ENCODE data around the gene POLR2J. TPM values are rescaled to one million over a fixed set of nuclear protein-coding genes. Genes with fewer than 3 reads are reported as not detected.
"Not testable (repeated sequence)": the region's sequence is repeated elsewhere in the genome, so short reads cannot be mapped to it uniquely, and the experiment has no call there.

The POLR2J gene
- 48.1 TPM for total RNA-seq (ENCODE audit: unreplicated experiment)
- long read RNA-seq, transcript POLR2J-201 (4 exons, 932 nt): major isoform, 41 of 50 reads
- long read RNA-seq, partial matches to known transcripts: 3 of 50 reads
- long read RNA-seq, other reads (novel, unspliced or antisense): 6 of 50 reads

GRCh38 chr7:102478314-102479208 is at the start of gene POLR2J:
Gene POLR2J (minus strand): TSS chr7:102478922. CDS start chr7:102478860, 62 bp downstream.
- H3K27ac Mint-ChIP-seq (ENCODE audit: unreplicated experiment); H3K9me3 Mint-ChIP-seq (ENCODE audit: unreplicated experiment); H3K4me1 Mint-ChIP-seq (ENCODE audit: unreplicated experiment); H3K27me3 Mint-ChIP-seq (ENCODE audit: unreplicated experiment); H3K36me3 Mint-ChIP-seq (ENCODE audit: low read depth, unreplicated experiment): not testable (repeated sequence)
- peak; percentile 80 for DNase-seq (ENCODE audit: low spot score)
- peak within 1 kb of the TSS; percentile 89 for H3K4me3 Mint-ChIP-seq (ENCODE audit: unreplicated experiment)

- H3K27me3 Mint-ChIP-seq (ENCODE audit: unreplicated experiment); H3K9me3 Mint-ChIP-seq (ENCODE audit: unreplicated experiment); H3K4me3 Mint-ChIP-seq (ENCODE audit: unreplicated experiment); H3K4me1 Mint-ChIP-seq (ENCODE audit: unreplicated experiment); DNase-seq (ENCODE audit: low spot score); H3K27ac Mint-ChIP-seq (ENCODE audit: unreplicated experiment); H3K36me3 Mint-ChIP-seq (ENCODE audit: low read depth, unreplicated experiment): not testable (repeated sequence)
Measured at GRCh38 chr7:102527822-102528793, 49.4 kb upstream of the POLR2J start.

DNA sequence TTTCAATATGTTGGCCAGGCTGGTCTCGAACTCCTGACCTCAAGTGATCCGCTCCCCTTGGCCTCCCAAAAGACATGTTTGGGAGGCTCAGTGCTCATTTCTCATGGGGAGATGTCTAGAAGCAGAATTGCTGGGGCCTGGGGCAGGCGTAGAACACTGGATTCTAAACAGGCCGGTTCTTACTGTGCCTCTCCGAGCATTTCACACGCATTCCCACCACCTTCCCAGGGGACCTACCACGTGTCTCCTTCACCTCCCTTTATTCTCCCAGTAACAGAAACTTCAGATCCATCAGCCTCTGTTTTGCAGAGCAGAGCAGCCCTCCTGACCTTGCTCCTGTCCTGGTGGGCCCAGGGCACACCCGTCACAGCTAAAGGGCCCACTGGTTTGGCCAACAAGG is 48.5 kb upstream of the POLR2J start:
- not testable (repeated sequence) for H3K4me1 Mint-ChIP-seq (ENCODE audit: unreplicated experiment); H3K27me3 Mint-ChIP-seq (ENCODE audit: unreplicated experiment); DNase-seq (ENCODE audit: low spot score); H3K36me3 Mint-ChIP-seq (ENCODE audit: low read depth, unreplicated experiment); H3K4me3 Mint-ChIP-seq (ENCODE audit: unreplicated experiment); H3K9me3 Mint-ChIP-seq (ENCODE audit: unreplicated experiment); H3K27ac Mint-ChIP-seq (ENCODE audit: unreplicated experiment)

GRCh38 chr7:102524803-102525202 is 46.1 kb upstream of the POLR2J start:
- not testable (repeated sequence) for H3K36me3 Mint-ChIP-seq (ENCODE audit: low read depth, unreplicated experiment); DNase-seq (ENCODE audit: low spot score); H3K27ac Mint-ChIP-seq (ENCODE audit: unreplicated experiment); H3K9me3 Mint-ChIP-seq (ENCODE audit: unreplicated experiment); H3K4me3 Mint-ChIP-seq (ENCODE audit: unreplicated experiment); H3K4me1 Mint-ChIP-seq (ENCODE audit: unreplicated experiment); H3K27me3 Mint-ChIP-seq (ENCODE audit: unreplicated experiment)

- not testable (repeated sequence) for H3K9me3 Mint-ChIP-seq (ENCODE audit: unreplicated experiment); DNase-seq (ENCODE audit: low spot score); H3K4me1 Mint-ChIP-seq (ENCODE audit: unreplicated experiment); H3K36me3 Mint-ChIP-seq (ENCODE audit: low read depth, unreplicated experiment); H3K27ac Mint-ChIP-seq (ENCODE audit: unreplicated experiment); H3K27me3 Mint-ChIP-seq (ENCODE audit: unreplicated experiment); H3K4me3 Mint-ChIP-seq (ENCODE audit: unreplicated experiment)
Measured at GRCh38 chr7:102520797-102521196, 42.1 kb upstream of the POLR2J start.

- not testable (repeated sequence) for H3K9me3 Mint-ChIP-seq (ENCODE audit: unreplicated experiment); H3K27me3 Mint-ChIP-seq (ENCODE audit: unreplicated experiment); DNase-seq (ENCODE audit: low spot score); H3K4me3 Mint-ChIP-seq (ENCODE audit: unreplicated experiment); H3K36me3 Mint-ChIP-seq (ENCODE audit: low read depth, unreplicated experiment); H3K27ac Mint-ChIP-seq (ENCODE audit: unreplicated experiment); H3K4me1 Mint-ChIP-seq (ENCODE audit: unreplicated experiment)
Measured at GRCh38 chr7:102517550-102518147, 38.9 kb upstream of the POLR2J start, which contains the start of gene RASA4B. Gene RASA4B (minus strand): TSS chr7:102517777. CDS start chr7:102517710, 67 bp downstream.

- H3K9me3 Mint-ChIP-seq (ENCODE audit: unreplicated experiment): not testable (repeated sequence)
Measured at GRCh38 chr7:102516951-102517350, 38.2 kb upstream of the POLR2J start.

DNA sequence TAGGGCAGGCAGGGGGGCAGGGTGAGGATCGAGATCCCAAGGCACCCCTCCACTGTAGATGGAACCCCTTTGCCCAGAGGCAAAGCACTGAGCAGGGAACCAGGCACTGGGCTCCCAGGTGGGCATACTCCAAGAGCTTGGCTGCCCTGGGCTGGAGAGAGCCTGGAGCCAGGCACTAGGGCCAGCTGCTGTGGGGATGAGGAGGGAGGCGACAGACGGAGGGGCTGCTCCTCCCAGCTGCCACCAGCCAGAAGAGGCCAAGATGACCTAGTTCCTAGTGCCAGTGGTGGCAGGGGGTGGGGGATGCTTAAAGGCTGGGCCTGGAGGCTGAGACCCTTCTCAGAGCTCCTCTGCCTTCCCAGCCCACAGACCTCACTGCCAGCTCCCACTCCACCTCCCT is 37.2 kb upstream of the POLR2J start:
- not testable (repeated sequence) for H3K9me3 Mint-ChIP-seq (ENCODE audit: unreplicated experiment); H3K4me3 Mint-ChIP-seq (ENCODE audit: unreplicated experiment); H3K4me1 Mint-ChIP-seq (ENCODE audit: unreplicated experiment); H3K27me3 Mint-ChIP-seq (ENCODE audit: unreplicated experiment); H3K27ac Mint-ChIP-seq (ENCODE audit: unreplicated experiment); DNase-seq (ENCODE audit: low spot score); H3K36me3 Mint-ChIP-seq (ENCODE audit: low read depth, unreplicated experiment)

More at GRCh38 chr7:102516951-102517350, 38.2 kb upstream of the POLR2J start:
- H3K4me3 Mint-ChIP-seq (ENCODE audit: unreplicated experiment); H3K27ac Mint-ChIP-seq (ENCODE audit: unreplicated experiment); H3K36me3 Mint-ChIP-seq (ENCODE audit: low read depth, unreplicated experiment); H3K4me1 Mint-ChIP-seq (ENCODE audit: unreplicated experiment); H3K27me3 Mint-ChIP-seq (ENCODE audit: unreplicated experiment); DNase-seq (ENCODE audit: low spot score): not testable (repeated sequence)

- not testable (repeated sequence) for H3K36me3 Mint-ChIP-seq (ENCODE audit: low read depth, unreplicated experiment); H3K4me1 Mint-ChIP-seq (ENCODE audit: unreplicated experiment); H3K27me3 Mint-ChIP-seq (ENCODE audit: unreplicated experiment); H3K4me3 Mint-ChIP-seq (ENCODE audit: unreplicated experiment); DNase-seq (ENCODE audit: low spot score); H3K9me3 Mint-ChIP-seq (ENCODE audit: unreplicated experiment); H3K27ac Mint-ChIP-seq (ENCODE audit: unreplicated experiment)
Measured at GRCh38 chr7:102514881-102515721, 36.4 kb upstream of the POLR2J start.

DNA sequence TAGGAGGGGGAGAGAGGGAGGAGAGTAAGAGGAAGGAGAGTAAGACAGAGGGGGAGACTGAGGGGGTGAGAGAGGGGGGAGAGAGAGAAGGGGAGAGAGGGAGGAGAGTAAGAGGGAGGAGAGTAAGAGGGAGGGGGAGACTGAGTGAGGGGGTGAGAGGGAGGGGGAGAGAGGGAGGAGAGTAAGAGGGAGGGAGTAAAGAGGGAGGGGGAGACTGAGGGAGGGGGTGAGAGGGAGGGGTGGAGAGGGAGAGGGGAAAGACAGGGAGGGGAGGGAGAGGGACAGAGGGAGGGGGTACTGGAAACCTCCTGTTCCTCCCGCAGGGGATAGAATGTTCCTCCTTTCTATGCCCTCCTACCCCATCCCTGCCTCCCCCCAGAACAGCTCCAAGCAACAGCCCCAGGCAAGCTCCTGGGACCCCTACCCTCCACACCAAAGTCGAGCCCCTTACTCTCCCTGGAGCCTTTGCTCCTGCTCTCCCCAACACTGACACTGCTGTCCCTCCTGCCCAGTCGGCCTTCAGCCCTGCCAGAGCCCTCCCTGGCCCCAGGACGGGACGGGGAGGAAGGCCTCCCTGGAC is 34.0 kb upstream of the POLR2J start:
- not testable (repeated sequence) for H3K27ac Mint-ChIP-seq (ENCODE audit: unreplicated experiment); H3K36me3 Mint-ChIP-seq (ENCODE audit: low read depth, unreplicated experiment); H3K9me3 Mint-ChIP-seq (ENCODE audit: unreplicated experiment); H3K4me3 Mint-ChIP-seq (ENCODE audit: unreplicated experiment); H3K27me3 Mint-ChIP-seq (ENCODE audit: unreplicated experiment); H3K4me1 Mint-ChIP-seq (ENCODE audit: unreplicated experiment)
- DNase-seq (ENCODE audit: low spot score): peak; percentile 18
